Skin epidermis (tissue), 12 donors: ENCODE results near the gene SOHLH1.
A peak's percentile ranks its signal among the peaks of the same experiment; 100 is the strongest.

ENCODE experiments used
- H3K27ac ChIP-seq, 21 experiments: fragments of 200-600 bp; sonication (generic) in 11 of 21; one replicate each; pipeline ENCODE4 v1.5.0; 2020; ENCODE audit warnings: mild to moderate bottlenecking in 3 of 21, inconsistent platforms in 2 of 21, moderate library complexity in 2 of 21
- H3K4me3 ChIP-seq, 7 experiments: fragments of 200-600 bp; sonication (generic) in 2 of 7; one replicate each; pipeline ENCODE4 v1.5.0; 2020; ENCODE audit warnings: inconsistent platforms in 2 of 7, mild to moderate bottlenecking in 2 of 7, moderate library complexity in 1 of 7

SOHLH1 gene

DNA sequence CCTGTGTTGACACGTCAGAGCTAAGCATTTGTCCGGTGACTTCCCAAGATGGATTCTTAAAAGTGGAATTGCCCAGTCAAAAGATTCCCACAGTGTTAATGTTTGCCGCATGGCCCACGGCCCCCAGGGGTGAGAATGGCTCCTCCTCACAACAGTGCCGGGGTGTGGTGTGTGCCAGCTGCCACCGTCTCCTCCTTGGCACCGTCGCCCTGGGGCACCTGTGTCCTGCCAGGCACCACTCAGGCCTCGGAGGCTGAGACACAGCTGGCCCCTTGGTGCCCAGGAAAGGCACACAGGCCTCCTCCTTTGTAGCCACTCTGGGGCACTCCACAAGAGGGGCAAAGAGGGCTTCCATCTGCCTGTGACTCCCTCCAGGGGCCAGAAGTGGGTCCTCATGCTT lies 7.0 kb upstream of the SOHLH1 start:
- H3K4me3 ChIP-seq = no peak overlapping the region
- H3K27ac ChIP-seq = no peak overlapping the region

DNA sequence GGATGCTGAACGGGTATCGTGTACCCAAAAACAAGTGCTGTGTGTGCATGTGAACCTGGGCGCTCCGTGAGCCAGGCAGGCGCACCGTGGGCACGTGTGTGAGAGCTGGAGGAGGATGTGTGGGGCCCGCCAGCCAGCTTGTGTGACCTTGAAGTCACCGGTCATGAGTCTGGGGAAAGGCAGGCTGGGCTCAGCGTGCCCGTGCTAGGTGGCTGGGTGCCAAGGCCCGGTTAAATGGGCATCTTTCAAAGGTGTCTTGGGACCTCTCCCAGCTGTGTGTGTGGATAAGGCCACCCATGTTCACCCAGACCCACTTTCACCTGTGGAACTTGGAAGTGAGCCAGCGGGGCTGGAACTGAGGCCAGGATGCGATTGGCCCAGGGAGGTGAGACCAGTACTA lies 6.1 kb upstream of the SOHLH1 start:
- no peak overlapping the region for H3K4me3 ChIP-seq
- H3K27ac ChIP-seq = no peak overlapping the region

DNA sequence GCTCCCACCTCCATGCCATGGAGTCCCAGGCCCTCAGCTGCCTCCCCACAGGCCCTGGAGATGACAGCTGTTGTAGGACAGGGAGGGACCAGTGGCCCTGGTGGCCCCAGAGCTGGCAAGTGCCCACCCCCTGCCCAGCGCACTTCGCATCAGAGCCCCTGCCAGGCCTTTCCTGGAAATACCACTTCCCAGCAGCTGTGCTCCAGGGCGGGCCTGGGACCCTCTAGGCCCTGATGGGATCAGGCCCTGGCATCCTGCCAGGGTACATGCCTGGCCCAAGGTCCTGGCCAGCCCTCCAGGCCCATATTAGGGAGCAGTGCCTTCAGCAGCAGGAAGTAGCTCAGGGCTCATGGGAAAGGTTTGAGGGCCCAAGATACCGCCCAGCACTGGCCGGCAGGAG lies 5.2 kb upstream of the SOHLH1 start:
- Histone ChIP-seq H3K4me3 (no peak overlapping the region), H3K27ac (no peak overlapping the region)

DNA sequence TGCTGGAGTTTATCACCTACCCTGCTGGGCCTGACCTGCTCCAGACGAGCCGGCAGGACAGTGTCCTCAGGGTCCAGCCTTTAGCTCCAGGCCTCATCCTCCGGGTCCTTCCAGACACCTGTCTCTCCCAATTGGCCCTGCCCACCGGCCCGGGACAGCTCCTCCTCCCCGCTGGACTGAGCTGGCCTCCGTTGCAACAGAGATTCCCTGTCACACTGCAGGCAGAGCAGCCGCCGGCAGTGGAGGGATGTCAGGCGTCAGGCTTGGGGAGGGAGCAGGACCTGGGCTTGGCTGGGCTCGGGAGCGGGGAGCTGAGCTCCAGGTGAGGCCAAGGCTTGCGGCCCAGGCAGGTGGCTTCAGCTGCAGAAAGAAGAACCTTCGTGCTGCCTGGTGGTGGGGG lies 4.4 kb upstream of the SOHLH1 start:
- H3K27ac ChIP-seq = no peak overlapping the region
- no peak overlapping the region for H3K4me3 ChIP-seq

DNA sequence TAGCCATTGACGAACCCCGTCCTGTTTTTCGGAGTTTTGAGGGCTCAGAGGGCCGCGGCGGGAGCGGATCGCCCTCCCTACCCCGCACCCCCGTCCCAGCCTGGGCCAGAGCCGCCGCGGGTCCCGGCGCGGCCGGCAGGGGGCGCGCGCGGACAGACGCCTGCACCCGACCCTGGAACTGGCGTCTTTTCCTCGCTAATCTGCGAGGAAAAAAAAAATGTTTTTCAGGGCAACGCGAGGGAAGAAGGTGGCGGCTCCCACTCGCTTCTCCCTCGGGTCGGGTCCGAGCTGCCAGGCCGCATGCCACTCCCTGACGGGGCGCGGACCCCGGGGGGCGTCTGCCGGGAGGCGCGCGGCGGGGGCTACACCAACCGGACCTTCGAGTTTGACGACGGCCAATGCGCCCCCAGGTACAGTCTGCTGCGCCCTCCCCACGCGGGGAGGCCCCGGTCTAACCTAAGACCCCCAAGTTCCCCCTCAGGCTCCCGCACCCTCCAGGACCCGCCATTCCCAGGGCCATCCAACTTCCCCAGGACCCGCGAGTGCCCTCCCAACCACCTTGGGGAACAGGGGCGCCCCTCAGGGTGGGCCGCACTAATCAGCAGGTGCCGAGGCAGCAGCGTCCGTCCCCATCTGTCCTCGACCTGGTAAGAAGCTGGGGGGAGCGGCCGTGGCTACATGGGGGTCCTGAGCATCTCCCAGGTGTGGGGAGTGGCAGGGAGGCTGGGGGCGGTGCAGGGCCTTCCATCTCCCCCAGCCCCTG lies 2.9 kb upstream of the SOHLH1 start, which contains the start of gene KCNT1:
Gene KCNT1 (plus strand): TSS at position 227 of the 763 bp plus-strand sequence. CDS start 74 bp downstream, at position 301.
- Histone ChIP-seq H3K4me3 (no peak within 1 kb of the TSS), H3K27ac (no peak within 1 kb of the TSS)

DNA sequence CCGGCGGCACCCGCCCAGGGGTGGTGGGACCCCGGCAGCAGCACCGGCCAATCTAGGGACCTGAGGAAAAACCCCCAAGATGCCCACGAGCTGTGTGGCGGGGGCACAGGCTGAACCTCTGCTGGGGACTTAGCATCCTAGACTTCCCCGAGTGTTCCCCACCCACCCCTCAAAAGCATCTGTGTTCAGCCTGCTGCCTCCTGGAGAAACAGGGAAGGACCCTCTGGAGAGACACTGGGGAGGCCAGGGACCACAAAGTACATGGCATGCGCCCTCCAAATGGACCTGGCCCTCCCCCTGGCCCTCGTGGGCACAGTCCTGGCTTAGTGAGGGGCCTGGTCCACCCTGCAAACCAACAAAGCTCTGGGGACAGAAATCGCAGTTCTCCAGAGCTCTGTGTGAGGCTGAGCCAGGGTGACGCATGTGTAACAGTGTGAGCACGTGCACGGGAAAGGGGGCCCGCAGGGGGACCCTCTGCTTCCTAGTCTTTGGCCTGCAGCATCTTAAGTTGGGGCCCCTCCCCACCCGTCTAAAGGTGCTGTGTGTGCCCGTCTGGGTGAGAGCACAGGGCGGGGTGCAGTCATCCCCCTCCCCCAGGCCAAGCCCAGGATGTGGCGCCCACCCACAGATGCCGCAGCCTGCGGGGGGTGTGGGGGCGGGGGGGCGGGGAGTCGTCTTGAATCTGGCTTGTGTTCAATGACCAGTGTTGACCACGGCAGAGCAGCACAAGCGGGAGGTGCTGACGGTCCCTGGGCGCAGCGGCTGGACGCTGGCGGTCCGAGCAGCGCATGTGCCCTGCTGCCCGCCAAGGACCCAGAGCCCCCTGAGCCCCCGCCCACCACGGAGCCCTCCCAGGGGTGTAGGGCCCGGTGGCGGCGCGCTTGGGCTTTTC lies 2.0 kb upstream of the SOHLH1 start:
- no peak overlapping the region for H3K4me3 ChIP-seq

DNA sequence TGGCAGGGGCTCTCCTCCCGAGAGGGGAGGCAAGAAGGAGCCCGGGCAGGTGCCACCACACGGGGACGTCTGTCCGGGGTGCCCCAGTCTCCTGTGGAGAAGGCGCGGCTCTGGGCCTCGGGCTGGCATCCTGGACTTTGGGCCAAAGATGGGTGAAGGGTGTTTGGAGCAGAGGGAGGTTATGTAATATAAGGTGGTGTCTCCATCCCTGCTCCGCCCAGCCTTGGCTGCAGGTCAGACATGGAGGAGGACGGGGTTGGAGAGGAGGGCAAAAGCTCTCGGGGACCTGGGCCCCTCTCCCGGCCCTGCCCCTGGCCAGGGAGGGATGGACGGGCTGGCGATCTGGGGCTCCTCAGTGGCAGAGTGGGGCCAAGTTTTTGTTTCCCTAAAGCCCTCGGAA lies 1.2 kb upstream of the SOHLH1 start:
- H3K27ac ChIP-seq = no peak overlapping the region
- no peak overlapping the region for H3K4me3 ChIP-seq

More for the DNA sequence above, 2.0 kb upstream of the SOHLH1 start:
- H3K27ac ChIP-seq = no peak overlapping the region

DNA sequence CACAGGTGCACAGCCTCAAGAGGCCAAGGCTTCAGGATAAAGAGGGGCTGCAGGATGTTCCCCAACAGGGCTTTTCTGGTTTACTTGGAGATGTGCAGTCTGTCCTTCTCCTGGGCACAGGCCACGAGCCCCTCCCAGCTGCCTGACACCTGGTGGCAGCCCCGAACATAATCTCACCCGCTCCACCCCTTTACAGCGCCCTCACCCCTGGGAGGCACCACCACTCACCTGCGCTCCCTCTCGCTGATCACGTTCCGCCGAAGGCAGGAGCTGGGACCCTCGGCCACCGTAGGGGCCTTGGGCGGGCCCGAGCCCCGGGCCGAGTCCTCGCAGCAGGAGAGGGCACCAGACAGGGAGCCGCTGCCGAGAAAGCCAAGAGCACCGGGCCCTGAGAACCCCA lies 514 bp downstream of the SOHLH1 start:
- H3K27ac ChIP-seq = no peak overlapping the region
- H3K4me3 ChIP-seq = no peak overlapping the region

DNA sequence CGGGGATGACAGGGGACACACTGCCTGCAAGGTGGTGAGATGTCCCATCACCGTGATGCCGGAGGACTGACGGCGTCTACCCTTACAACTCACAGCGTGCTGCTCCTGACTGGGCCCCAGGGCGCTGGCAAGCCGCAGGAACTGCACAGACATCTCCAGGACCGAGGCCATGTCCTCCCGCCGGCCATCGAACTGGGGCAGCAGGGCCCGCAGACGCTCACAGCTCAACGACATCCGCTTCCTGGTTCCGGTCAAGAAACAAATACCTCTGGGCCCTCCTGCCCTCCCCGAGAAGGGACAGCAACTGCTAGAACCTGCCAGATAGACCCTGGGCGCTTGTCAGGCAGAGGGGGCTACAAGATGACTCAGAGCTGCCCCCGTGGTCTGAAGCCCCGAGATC lies 1.0 kb downstream of the SOHLH1 start:
- H3K27ac ChIP-seq = no peak overlapping the region
- no peak overlapping the region for H3K4me3 ChIP-seq

DNA sequence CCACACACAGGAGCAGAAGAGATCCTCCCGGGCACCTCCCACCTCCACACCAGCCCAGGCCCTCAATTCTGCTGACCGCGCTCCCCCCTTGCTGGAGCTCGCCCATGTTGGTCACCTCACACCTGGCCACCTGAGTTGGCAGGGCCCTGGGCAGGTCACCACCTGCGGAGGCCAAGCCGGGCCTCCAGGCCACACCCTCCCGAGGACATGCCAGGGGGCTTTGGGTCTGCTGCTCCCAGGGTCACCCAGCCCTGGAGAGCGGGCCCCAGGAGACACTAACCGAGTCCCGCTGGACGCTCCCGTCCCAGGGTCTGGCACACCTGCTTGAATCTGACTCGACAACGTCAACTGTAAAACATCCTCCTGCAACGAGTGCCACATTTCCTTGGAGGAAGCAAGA lies 2.1 kb downstream of the SOHLH1 start:
- H3K27ac ChIP-seq = no peak overlapping the region

DNA sequence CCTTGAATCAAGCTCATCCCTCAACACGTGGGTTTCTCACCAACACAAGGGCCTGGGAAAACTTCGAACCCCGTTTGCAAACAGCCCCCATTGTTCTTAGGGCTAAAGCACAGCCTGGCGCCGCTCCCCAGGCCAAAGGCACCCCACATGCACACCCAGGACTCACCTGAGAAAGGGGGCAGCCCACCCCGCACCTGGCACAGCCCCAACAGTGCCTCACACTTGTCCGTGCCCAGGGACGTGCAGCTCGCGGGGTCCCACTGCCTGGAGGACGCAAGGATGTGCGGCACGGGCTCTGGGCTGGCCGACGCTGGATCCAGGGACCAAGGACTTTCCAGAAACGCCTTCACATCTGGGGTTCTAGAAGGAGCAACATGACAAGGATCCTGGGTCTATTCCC lies 2.8 kb downstream of the SOHLH1 start:
- no peak overlapping the region for H3K27ac ChIP-seq
- no peak overlapping the region for H3K4me3 ChIP-seq

More for the DNA sequence above, 2.1 kb downstream of the SOHLH1 start:
- no peak overlapping the region for H3K4me3 ChIP-seq

DNA sequence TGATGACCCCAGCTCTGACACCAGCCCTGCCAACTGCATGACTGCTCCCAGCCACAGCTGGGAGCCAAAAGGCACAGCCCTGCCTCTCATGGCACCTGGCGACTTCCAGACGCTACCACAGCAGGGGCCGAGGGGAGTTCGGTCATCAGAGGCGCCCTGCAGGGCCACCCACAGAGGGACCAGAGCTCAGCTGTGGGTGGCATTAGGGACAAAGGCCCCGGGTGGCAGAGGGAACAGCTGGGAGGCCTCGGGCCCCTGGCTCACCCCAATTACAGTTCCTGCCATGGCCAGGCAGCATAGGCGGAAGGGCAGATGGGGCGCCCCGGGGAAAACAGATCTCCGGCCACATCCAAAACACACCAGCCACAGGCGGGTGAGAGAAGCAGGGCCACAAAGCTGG lies 3.6 kb downstream of the SOHLH1 start:
- no peak overlapping the region for H3K27ac ChIP-seq
- no peak overlapping the region for H3K4me3 ChIP-seq

DNA sequence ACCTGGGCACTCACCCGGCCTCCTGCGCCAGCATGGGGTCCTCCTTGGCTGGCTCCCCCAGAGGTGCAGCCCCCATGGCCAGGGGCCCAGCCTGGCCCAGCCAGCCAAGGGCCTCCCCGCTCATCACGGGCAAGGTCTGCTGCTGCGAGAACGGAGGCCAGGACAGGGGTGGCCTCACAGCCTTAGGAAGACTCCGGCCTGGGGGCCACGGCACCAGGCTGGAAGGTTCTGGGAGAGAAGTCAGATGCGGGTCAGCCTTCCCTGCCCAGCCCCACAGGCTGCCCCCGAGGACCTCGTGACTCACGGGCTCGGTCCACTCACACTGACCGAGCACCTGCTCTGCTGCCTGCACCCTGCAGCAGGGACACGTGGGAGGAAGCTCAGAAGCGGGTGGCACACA lies 4.2 kb downstream of the SOHLH1 start:
- no peak overlapping the region for H3K27ac ChIP-seq

DNA sequence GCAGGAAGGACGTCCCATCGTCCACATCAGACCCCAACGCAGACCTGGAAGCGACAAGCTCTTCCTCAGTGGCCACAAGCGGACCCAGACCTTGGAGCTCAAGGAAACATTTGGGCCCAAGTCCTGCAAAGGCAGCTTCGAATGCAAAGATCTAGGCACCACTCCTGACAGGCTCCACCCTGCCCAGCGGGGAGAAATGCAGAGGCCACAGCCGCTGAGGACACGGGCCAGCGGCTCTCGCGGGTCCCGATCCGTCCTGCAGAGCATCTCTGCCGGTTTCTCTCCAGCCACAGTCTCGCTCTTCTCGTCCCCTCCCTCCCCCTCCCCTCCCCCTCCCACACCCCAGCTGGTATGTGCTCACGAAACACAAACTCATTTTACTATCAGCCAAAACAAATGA lies 4.9 kb downstream of the SOHLH1 start:
- Histone ChIP-seq H3K27ac (no peak overlapping the region), H3K4me3 (no peak overlapping the region)

More for the DNA sequence above, 4.2 kb downstream of the SOHLH1 start:
- no peak overlapping the region for H3K4me3 ChIP-seq

DNA sequence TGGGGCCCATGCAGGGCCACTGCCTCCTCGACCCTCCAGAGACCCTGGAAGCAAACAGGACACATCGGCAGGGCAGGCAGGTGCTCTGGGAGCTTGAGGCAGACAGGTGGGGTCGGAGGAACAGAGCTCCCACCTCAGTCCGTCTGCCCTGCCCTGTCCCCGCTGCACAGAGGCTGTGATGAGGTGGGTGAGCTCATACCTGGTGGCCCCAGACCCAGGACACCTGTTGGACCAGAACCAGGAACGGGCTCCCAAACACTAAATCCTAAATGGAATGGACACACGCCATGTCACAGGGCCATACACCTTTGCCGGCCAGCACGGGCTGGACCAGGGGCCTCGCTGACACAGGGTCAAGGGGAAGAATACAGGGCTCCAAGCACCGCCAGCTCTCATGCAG lies 5.5 kb downstream of the SOHLH1 start:
- H3K27ac ChIP-seq = no peak overlapping the region
- no peak overlapping the region for H3K4me3 ChIP-seq

DNA sequence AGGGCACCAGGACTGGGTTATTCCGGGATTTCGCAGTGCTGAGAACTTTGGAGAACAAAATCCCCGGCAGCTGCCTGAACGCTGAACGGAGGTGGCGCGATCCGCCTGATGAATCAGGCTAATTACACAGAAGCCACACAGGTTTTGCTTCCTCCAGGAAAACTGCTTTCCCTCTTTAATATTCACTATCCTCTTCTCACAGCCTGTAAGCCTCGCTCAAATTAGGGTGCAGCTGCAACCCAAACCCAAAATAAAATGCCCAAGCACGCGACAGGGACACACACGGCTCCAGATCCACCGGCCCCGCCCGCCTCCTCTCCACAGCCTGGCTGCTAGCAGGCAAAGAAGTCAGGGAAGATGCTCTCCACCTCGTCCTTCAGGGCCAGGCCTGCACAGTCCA lies 6.0 kb downstream of the SOHLH1 start:
- H3K4me3 ChIP-seq = no peak overlapping the region
- H3K27ac ChIP-seq = peak overlapping the region in 1 of 21 experiments; percentile 24

DNA sequence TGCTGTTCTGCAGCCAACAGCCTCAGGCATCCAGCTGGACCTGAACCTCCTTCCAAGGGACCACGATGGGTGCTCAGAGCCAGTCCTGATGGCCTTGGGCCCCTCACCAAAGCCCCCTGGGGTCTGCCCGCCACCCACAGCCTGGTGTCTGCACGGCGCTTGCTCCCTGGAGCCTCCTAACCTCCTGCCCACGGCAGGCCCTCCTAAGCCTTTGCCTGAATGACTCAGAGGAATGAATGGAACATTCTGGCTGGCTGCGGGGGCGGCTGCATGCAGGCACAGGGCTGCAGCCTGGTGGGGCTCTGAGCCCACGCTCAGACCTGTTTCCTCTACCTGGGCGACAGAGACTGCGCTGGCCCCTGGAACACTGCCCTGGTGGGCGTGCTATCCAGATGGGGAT lies 6.9 kb downstream of the SOHLH1 start:
- Histone ChIP-seq H3K27ac (no peak overlapping the region), H3K4me3 (no peak overlapping the region)

DNA sequence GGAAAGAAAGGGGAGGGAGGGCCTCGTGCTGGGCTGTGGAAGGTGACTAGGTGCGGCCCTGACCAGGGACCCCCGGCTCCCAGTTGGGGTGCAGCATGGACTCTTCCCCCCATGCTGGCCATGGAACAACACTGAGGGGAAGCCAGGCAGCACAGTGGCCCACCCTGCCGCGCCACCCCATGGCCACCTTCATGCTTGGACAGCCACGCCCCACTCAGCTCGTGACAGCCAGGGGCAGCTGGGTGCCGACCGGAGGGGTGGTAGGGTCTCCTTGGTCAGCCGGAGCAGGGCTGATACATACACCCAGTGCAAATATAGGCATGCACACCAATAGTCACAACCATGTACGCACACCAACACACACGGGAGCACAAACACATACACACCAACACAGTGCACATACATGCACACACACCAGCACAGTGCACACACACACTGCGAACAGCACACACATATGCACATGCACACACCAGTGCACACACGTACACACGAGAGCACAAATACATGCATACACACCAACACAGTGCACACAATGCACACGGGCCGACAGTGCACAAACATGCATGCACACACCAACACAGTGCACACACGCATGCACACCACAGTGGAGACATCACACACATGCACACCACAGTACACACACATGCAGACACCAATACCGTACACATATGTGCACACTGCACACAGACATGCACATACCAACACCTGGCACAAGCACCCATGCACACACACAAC lies 8.3 kb downstream of the SOHLH1 start:
- no peak overlapping the region for H3K27ac ChIP-seq

DNA sequence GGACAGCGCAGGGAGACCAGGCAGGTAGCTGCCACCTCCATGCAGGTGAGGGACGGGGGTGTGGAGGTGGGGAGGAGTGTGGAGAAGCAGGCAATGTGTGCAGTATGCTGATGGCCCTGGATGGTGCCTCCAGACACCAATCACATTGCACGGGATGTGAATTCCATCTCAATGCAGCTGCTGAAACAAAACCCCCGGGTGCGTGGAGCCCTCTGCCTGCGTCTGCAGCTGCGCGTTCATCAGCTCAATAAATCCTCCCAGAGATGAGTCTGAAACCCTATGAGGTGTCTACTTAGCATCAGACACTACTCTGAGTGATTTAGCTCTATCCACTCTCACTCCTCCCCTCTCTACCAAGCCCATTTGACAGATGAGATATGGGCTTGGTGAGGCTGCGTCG lies 10.3 kb downstream of the SOHLH1 start:
- Histone ChIP-seq H3K27ac (no peak overlapping the region), H3K4me3 (no peak overlapping the region)

More for the DNA sequence above, 8.3 kb downstream of the SOHLH1 start:
- no peak overlapping the region for H3K4me3 ChIP-seq

DNA sequence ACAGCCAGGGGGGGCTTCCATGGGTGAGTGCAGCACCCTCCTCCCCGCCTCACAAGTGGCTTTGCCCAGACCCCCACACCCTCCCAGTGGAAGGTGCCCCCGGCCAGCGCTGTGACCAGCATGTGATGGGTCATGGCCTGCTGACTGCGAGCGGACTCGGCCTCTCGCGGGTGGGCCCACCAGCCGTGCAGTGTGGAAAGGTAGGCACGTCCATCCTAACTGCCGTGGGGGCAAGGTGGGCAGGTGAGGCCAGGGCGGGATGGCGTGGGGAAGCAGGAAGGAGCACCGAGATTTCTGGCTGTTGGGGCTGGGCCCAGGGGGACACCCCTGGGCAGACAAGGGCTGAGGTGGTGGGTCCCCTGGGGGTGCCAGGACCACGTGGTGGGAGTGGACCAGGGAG lies 12.1 kb downstream of the SOHLH1 start:
- H3K27ac ChIP-seq = no peak overlapping the region
- H3K4me3 ChIP-seq = no peak overlapping the region
